DMS 273 (cell line): Measurements from ENCODE around the gene DLGAP1.

Experiments used
- DNase-seq: peaks from one replicate; lab custom pipeline; 2025; ENCODE audit not compliant: unreplicated experiment; lab: John Stamatoyannopoulos, UW

DLGAP1 gene

GRCh38 chr18:4007846-4008245 is 447.3 kb downstream of the DLGAP1 start:
- no peak for DNase-seq

- DNase-seq: no peak
Observed at GRCh38 chr18:4004183-4004829, 450.8 kb downstream of the DLGAP1 start.

GRCh38 chr18:3998698-3999333 is 456.3 kb downstream of the DLGAP1 start:
- peak; percentile 44 for DNase-seq

- peak; percentile 89 for DNase-seq
Observed at GRCh38 chr18:3995476-3996102, 459.5 kb downstream of the DLGAP1 start.

GRCh38 chr18:3993941-3994687 is 461.0 kb downstream of the DLGAP1 start:
- no peak for DNase-seq

- DNase-seq: peak; percentile 26
Observed at GRCh38 chr18:3985664-3986063, 469.4 kb downstream of the DLGAP1 start.

- no peak for DNase-seq
Observed at GRCh38 chr18:3985020-3985419, 470.1 kb downstream of the DLGAP1 start.

GRCh38 chr18:3984163-3984757 is 470.8 kb downstream of the DLGAP1 start:
- no peak for DNase-seq

GRCh38 chr18:3983351-3983969 is 471.6 kb downstream of the DLGAP1 start:
- no peak for DNase-seq

GRCh38 chr18:3982541-3982940 is 472.6 kb downstream of the DLGAP1 start:
- no peak for DNase-seq

GRCh38 chr18:3979024-3979423 is 476.1 kb downstream of the DLGAP1 start:
- DNase-seq: no peak

GRCh38 chr18:3973191-3973850 is 481.8 kb downstream of the DLGAP1 start:
- no peak for DNase-seq

GRCh38 chr18:3972291-3972930 is 482.7 kb downstream of the DLGAP1 start:
- peak; percentile 92 for DNase-seq

- peak; percentile 38 for DNase-seq
Observed at GRCh38 chr18:3970929-3971328, 484.2 kb downstream of the DLGAP1 start.

GRCh38 chr18:3967359-3968180 is 487.5 kb downstream of the DLGAP1 start:
- peak; percentile 60 for DNase-seq

GRCh38 chr18:3966642-3967358 is 488.3 kb downstream of the DLGAP1 start:
- peak; percentile 80 for DNase-seq

GRCh38 chr18:3966246-3966641 is 488.9 kb downstream of the DLGAP1 start:
- DNase-seq: no peak

GRCh38 chr18:3960977-3961376 is 494.1 kb downstream of the DLGAP1 start:
- DNase-seq: no peak
